Heart left ventricle (tissue), 16 donors: ENCODE data around the gene PSMB5. TPM values are rescaled to one million over a fixed set of nuclear protein-coding genes. Genes with fewer than 3 reads are reported as not detected.

Experiments
- ATAC-seq, 4 donors: fragments of 200-7000 bp; cut with Tn5 transposase; one replicate each; pipeline ENCODE4 v1.9.1; 2020 to 2022; ENCODE audit warnings: moderate library complexity in 4 of 4, mild to moderate bottlenecking in 3 of 4, moderate number of reproducible peaks in 1 of 4
- DNase-seq, 5 donors: peaks; one replicate each; pipeline ENCODE4 v3.0.0-alpha.2; 2020
- H3K27ac ChIP-seq, 12 donors: fragments of 200-600 bp; sonication (generic) in 4 of 12; one replicate each; pipeline versions ENCODE4 v1.5.0 to v1.8.0; 2016 to 2022; ENCODE audit warnings: mild to moderate bottlenecking in 2 of 12
- H3K27me3 ChIP-seq, 9 donors: fragments of 200-600 bp; sonication (generic) in 2 of 9; one replicate each; pipeline versions ENCODE4 v1.5.1 to v1.8.0; 2016 to 2022; ENCODE audit warnings: mild to moderate bottlenecking in 3 of 9
- H3K36me3 ChIP-seq, 9 donors: fragments of 200-600 bp; sonication (generic) in 2 of 9; one replicate each; pipeline versions ENCODE4 v1.5.0 to v1.8.0; 2018 to 2022; ENCODE audit warnings: mild to moderate bottlenecking in 2 of 9
- H3K4me1 ChIP-seq, 12 donors: fragments of 200-600 bp; sonication (generic) in 4 of 12; one replicate each; pipeline versions ENCODE4 v1.5.0 to v1.8.0; 2016 to 2022; ENCODE audit warnings: mild to moderate bottlenecking in 3 of 12
- H3K4me3 ChIP-seq, 12 donors: fragments of 200-600 bp; sonication (generic) in 4 of 12; one replicate each; pipeline versions ENCODE4 v1.5.0 to v1.8.0; 2017 to 2022; ENCODE audit warnings: mild to moderate bottlenecking in 9 of 12, moderate library complexity in 4 of 12
- H3K9me3 ChIP-seq, 12 donors: fragments of 200-600 bp; sonication (generic) in 4 of 12; one replicate each; pipeline versions ENCODE4 v1.5.0 to v1.8.0; 2016 to 2022; ENCODE audit warnings: mild to moderate bottlenecking in 1 of 12
- CTCF ChIP-seq, 12 donors: fragments of 200-600 bp; sonication (generic) in 4 of 12; IDR thresholded peaks; one replicate each; pipeline versions ENCODE4 v1.5.0 to v1.8.0; 2018 to 2022; ENCODE audit warnings: antibody characterized with exemption in 12 of 12, mild to moderate bottlenecking in 5 of 12
- POLR2A ChIP-seq, 2 donors: fragments of 450-650 bp; IDR thresholded peaks; one replicate each; pipeline ENCODE4 v1.6.1; 2017; ENCODE audit warnings: antibody characterized with exemption in 2 of 2, mild to moderate bottlenecking in 2 of 2, moderate library complexity in 2 of 2
- WGBS, 4 donors: extraction: QIAGEN DNeasy Blood & Tissue Kit in 2 of 4; methylation state at CpG; one replicate each; pipeline versions ENCODE4 v1.1.5 to v1.1.7; 2013 to 2018; 5-methylcytosine and 5-hydroxymethylcytosine counted together
- intact Hi-C, 10 donors: fragments of 100-400 bp; cut with DNase I; formaldehyde crosslinking; loops; one replicate each; pipeline versions ENCODE4 v1.11.1 to v1.14.2; 2022
- polyA plus RNA-seq, 2 donors: library from polyadenylated mRNA; stranded (reverse); fragments of 200-250 nt; gene quantifications; one replicate each; pipeline ENCODE4 v1.2.3, GENCODE V29; 2013
- total RNA-seq, 9 donors: library from RNA; depleted of rRNA in 2 of 9; stranded (reverse); fragments of >200 nt in 2 of 9; fragmentation: NEBNext Ultra II Directional in 3 of 9; extraction: Animal tissue kit (Norgen Biotek cat#: 25700) in 3 of 9; gene quantifications; one replicate each; pipeline versions ENCODE4 v1.1.0 to v1.2.4, GENCODE V29; 2016 to 2023
- donor health status: ischemic (EF 13 %, LVEDD 7.1; RV severe dilation, severe dysfunction).
- donor health status: healthy with polysubstance abuse.
- donor health status: DM: no; HTN: yes; CAD: no.
- donor health status: DM: no; HTN: no; CAD: no.
- donor health status: ischemic (EF 25% LVEDD 6.9; RV normal size, moderate dysfunction).
- donor health status: ischemic (EF 25% LVEDD 5.7; RV mildly dilated, moderate dysfunction).
- donor health status: healthy.
- donor health status: DM: yes; HTN: yes; CAD: no.
- donor health status: ischemic (EF 35%, LVEDD 5.7; RV mildly dilated, moderate dysfunction).
- donor health status: nonischemic (EF 11% LVEDD 7.7; RV severe dilation, severe dysfunction).
- donor health status: DM: yes; HTN: yes; CAD: no.
- donor health status: PGD.
- donor health status: ischemic (EF 29% LVEDD 5.4; RV normal size, mild dysfunction).
- donor health status: nonischemic (EF 23%, LVEDD 6.1; RV moderate dilation, normal function).

The PSMB5 gene
- total and polyA plus RNA-seq, 11 donors, result 75.7 to 233 (median 122) TPM

- Histone ChIP-seq H3K4me1 (peaks cover 0 to 32% (median 19%) of the 10 kb centered on the region in 12 donors), H3K27ac (no peak overlapping the region), H3K27me3 (no peaks in the 10 kb centered on the region), H3K4me3 (peak overlapping the region in 9 of 12 donors; percentile 71 to 98 (median 91)), H3K9me3 (no peaks in the 10 kb centered on the region), H3K36me3 (peaks cover 6 to 50% (median 48%) of the 10 kb centered on the region in 9 donors)
- DNase-seq (no peak), ATAC-seq (no peak)
- intact Hi-C loops, result no loop called here
- TF ChIP-seq POLR2A (IDR thresholded peaks at IDR 0.05) (no peak), CTCF (IDR thresholded peaks at IDR 0.05) (no peak)
- WGBS, 4 donors, result 94 to 98% (median 95%) methylated on average over 10 of the region's 10 CpGs
Observed at GRCh38 chr14:23033251-23033727, 1.4 kb downstream of the PSMB5 start.

GRCh38 chr14:23030936-23031335 is 3.8 kb downstream of the PSMB5 start:
- no peaks in the 10 kb centered on the region for H3K27me3 ChIP-seq
- no peak overlapping the region for H3K4me3 ChIP-seq
- peaks cover 0 to 32% (median 19%) of the 10 kb centered on the region in 12 donors for H3K4me1 ChIP-seq
- peaks cover 6 to 72% (median 70%) of the 10 kb centered on the region in 9 donors for H3K36me3 ChIP-seq
- no peaks in the 10 kb centered on the region for H3K9me3 ChIP-seq
- ATAC-seq (no peak), DNase-seq (no peak)
- TF ChIP-seq CTCF (IDR thresholded peaks at IDR 0.05), result no peak
- no peak for TF ChIP-seq POLR2A (IDR thresholded peaks at IDR 0.05)
- WGBS, 4 donors, result 95 to 98% (median 96%) methylated on average over 4 of the region's 4 CpGs
- H3K27ac ChIP-seq, result no peak overlapping the region
- intact Hi-C loops, result no loop called here

GRCh38 chr14:23028799-23029198 is 5.9 kb downstream of the PSMB5 start:
- Histone ChIP-seq H3K4me1 (peaks cover 0 to 29% (median 13%) of the 10 kb centered on the region in 12 donors), H3K27me3 (no peaks in the 10 kb centered on the region), H3K9me3 (no peaks in the 10 kb centered on the region), H3K27ac (no peak overlapping the region), H3K36me3 (peaks cover 6 to 91% (median 84%) of the 10 kb centered on the region in 9 donors), H3K4me3 (no peak overlapping the region)
- intact Hi-C loops, result no loop called here
- 71 to 86% (median 81%) methylated on average over 2 of the region's 2 CpGs for WGBS, 4 donors
- DNase-seq (no peak), ATAC-seq (no peak)
- TF ChIP-seq POLR2A (IDR thresholded peaks at IDR 0.05) (no peak), CTCF (IDR thresholded peaks at IDR 0.05) (no peak)

- no peaks in the 10 kb centered on the region for H3K9me3 ChIP-seq
- peak in 1 of 4 donors; percentile 19 for ATAC-seq
- peaks cover 0 to 23% (median 4%) of the 10 kb centered on the region in 12 donors for H3K4me1 ChIP-seq
- TF ChIP-seq CTCF (IDR thresholded peaks at IDR 0.05) (no peak), POLR2A (IDR thresholded peaks at IDR 0.05) (no peak)
- H3K36me3 ChIP-seq, result peaks cover 0 to 60% (median 50%) of the 10 kb centered on the region in 9 donors
- no peak overlapping the region for H3K4me3 ChIP-seq
- H3K27ac ChIP-seq, result no peak overlapping the region
- intact Hi-C loops, result no loop called here
- 66 to 77% (median 73%) methylated on average over 4 of the region's 4 CpGs for WGBS, 4 donors
- no peaks in the 10 kb centered on the region for H3K27me3 ChIP-seq
- no peak for DNase-seq
Observed at GRCh38 chr14:23025151-23025814, 9.4 kb downstream of the PSMB5 start.
